HG02938 (cell line): ENCODE results near the gene SLC5A3.

ENCODE experiments used
- ATAC-seq: cut with Tn5 transposase; IDR thresholded peaks from one replicate; pipeline ENCODE4 v1.9.1; 2021; ENCODE audit warnings: mild to moderate bottlenecking, moderate library complexity; ENCODE audit not compliant: unreplicated experiment

SLC5A3 gene

GRCh38 chr21:34065027-34065426 lies 8.4 kb upstream of the SLC5A3 start:
- ATAC-seq, result no peak

- no peak for ATAC-seq
These were observed 1.7 kb upstream of the SLC5A3 start for GRCh38 chr21:34071683-34072082.

- ATAC-seq, result peak; percentile 3
These were observed 990 bp upstream of the SLC5A3 start for GRCh38 chr21:34072145-34073031.

- ATAC-seq, result peak; percentile 28
These were observed 438 bp downstream of the SLC5A3 start for GRCh38 chr21:34073749-34074282.

DNA sequence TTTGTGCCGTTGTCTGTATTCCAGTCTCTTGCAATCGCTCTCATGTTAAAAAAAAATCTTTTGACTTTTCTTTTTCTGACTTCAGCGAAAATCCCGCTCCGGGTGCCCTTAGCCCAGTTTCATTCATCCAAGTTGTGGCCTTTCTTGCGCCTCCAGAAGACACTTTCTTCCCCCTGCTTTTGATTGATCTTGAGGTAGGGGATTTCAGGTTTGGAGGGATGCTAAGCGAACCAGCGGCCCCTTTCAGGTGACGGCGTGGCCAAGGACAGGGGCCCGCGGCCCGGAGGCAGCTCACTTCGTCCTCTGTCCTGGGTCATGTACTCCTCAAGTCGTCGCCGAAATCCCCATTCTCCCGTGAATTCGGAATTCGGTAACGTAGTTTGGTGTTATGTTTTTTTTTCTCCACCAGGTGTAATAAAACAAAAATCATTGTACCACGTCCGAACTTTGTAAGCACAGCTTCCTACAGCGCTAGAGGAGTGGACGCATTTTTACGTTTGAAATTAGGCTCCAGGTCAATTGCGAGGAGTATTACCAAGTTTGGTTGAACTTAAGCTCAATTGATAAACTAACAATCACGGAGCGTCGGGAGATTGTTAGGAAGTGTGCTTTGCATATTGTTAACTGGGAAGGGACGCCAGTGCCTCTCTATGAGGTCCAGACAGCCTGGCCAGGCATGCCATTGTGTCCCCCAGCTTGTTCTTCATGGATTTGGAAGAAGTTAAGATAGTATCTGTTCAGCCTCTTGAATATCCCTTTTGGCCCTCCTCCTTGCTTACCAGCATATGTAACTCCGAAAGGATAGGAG lies 1.1 kb downstream of the SLC5A3 start:
- ATAC-seq, result peak; percentile 5

DNA sequence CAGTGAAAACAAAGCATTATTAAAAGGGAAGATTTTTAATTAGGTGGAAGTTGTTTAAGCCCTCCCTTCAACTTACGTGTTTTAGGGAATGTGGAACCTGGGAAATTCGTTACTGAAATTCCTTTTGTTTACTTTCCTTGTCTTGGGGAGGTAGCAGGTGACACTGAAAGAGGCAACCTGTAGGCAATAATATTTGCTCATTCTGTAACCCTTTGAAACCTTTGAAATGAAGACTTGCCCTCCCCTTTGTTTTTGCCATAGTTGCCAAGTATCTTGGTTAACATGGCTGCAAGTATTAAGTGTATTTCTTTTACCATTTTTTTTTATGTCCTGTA lies 1.7 kb downstream of the SLC5A3 start:
- no peak for ATAC-seq

- ATAC-seq, result no peak
These were observed 2.6 kb downstream of the SLC5A3 start for GRCh38 chr21:34075760-34076660.

GRCh38 chr21:34076835-34077234 lies 3.5 kb downstream of the SLC5A3 start:
- no peak for ATAC-seq

- ATAC-seq, result no peak
These were observed 4.5 kb downstream of the SLC5A3 start for GRCh38 chr21:34077888-34078287.

- no peak for ATAC-seq
These were observed 5.5 kb downstream of the SLC5A3 start for GRCh38 chr21:34078915-34079314.

GRCh38 chr21:34080710-34081109 lies 7.3 kb downstream of the SLC5A3 start:
- no peak for ATAC-seq

GRCh38 chr21:34082769-34083168 lies 9.4 kb downstream of the SLC5A3 start:
- no peak for ATAC-seq

GRCh38 chr21:34083357-34083756 lies 10.0 kb downstream of the SLC5A3 start:
- ATAC-seq, result no peak

DNA sequence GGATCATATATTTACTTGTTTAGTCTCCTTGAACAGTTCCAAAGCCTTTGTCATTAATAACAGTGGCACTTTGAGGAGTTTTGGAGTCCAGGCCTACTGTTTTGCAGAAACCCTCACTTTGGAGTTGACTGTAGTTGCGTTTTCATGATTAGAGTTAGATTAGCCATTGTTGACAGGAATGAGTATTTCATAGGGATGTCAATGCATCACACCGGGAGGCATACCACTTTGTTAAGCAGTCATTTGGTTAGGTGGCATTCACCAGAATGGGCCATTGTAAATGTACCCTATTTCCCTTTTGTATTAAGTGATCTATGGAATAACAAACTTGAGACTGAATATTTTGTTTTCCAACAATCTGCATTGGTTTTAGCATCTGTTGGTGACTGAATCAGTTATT lies 11.8 kb downstream of the SLC5A3 start:
- no peak for ATAC-seq

DNA sequence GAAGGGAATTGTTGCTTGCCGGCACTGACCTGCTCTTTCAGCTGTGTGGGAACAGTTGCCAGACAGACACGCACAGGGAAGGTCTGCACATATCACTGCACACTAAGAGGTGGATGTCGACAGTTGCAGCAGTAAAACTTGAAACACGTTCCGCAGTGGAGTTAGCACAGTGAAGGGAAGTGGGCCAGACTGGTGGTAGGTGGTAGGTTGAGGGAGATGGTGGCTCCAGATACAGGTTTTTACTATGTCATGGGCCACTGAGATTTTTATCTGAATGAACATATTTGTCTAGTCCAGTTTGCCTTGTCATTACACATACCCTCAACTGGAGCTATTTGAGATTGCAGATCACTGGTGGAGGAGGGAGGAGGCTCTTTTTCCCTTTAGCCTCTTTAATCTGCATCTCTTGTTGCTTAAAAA lies 13.5 kb downstream of the SLC5A3 start:
- ATAC-seq, result no peak

DNA sequence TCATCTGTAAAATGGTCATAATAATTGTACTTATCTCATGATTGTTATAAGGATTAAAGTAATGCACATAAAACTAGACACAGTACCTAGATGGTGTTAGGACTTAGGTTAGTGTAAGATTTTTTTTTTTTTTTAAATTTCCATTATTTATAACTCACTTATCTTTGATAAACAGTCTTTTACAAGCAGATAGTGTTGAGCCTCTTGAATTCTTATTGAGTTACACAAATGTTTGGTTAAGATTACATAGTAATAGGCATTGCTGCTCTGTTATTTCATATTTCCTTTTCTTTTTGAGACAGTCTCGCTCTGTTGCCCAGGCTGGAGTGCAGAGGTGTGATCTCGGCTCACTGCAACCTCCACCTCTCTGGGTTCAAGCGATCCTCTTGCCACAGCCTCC lies 15.4 kb downstream of the SLC5A3 start:
- no peak for ATAC-seq

- no peak for ATAC-seq
These were observed 17.7 kb downstream of the SLC5A3 start for GRCh38 chr21:34091032-34091431.

GRCh38 chr21:34091607-34092006 lies 18.2 kb downstream of the SLC5A3 start:
- no peak for ATAC-seq

DNA sequence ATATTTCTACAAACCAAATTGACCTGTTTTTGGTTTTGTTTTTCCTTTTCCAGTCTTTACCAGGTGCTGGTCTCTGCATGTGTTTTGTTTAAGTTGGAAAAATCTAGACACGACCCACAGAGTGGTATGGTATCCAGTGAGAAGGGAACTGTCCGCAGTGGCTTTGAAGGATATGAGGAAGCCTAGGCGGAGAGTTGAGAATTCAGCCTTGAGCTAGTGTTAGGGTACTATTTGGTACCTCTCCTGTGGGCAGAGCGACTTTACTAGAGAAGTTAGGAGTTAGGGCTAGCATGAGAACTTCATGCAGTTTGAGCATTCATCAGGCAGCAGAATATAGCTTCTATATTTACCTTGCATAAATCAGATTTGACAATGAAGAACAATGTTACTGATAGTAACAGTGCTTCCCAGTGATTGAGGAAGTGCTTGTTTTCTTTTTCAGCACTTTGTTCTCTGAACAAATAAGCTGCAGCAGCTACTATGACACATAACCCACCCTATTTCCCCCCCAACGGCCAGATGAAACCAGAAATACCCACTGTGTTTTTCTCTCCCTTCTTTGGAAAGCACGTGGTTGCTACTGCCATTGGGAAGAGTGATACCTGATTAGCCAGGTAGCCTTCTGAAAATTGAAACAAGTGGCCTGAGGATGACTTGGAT lies 19.0 kb downstream of the SLC5A3 start:
- ATAC-seq, result no peak

DNA sequence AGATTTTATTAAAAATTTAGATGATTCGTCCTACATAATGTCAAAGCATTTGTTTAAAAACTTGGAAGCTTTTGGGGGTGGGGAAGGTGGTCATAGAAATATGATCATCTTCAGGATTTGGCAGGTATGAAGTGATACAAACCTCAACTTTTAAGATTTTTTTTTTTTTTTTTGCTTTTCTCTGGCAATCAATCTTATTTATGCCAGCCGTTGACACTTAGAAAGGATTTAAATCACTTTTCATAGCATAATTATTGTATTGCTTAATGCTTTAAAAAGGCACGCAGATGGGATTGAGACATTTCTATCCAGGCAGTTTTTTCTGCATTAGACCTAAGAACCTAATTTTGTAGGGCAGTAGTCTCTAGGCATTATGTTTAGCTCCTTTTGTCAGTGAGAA lies 19.7 kb downstream of the SLC5A3 start:
- no peak for ATAC-seq
